ENCODE results near the gene SCNN1A.

GRCh38 chr12:6310771-6311610, 64.4 kb downstream of the SCNN1A start:
- TF ChIP-seq CTCF (IDR thresholded peaks at IDR 0.05) (no peak), EP300 (IDR thresholded peaks at IDR 0.05) (no peak), POLR2AphosphoS5 (IDR thresholded peaks at IDR 0.05) (no peak), POLR2A (IDR thresholded peaks at IDR 0.05) (no peak)

All from upper lobe of left lung (tissue), 4 donors.